BJ (cell line): Measurements from ENCODE around the gene GCG. TPM values are rescaled to one million over a fixed set of nuclear protein-coding genes. Genes with fewer than 3 reads are reported as not detected.

ENCODE experiments used
- CTCF ChIA-PET: fragments of 350-600 bp; formaldehyde crosslinking; extraction: SDS; loops from one replicate; lab custom pipeline; 2021; ENCODE audit warnings: antibody characterized with exemption, inconsistent platforms; lab: Yijun Ruan, JAX
- POLR2A ChIA-PET: fragments of 300-600 bp; sonication (Branson Sonifier 250); formaldehyde crosslinking; extraction: SDS; loops from one replicate; lab custom pipeline; 2021; ENCODE audit warnings: antibody characterized with exemption; lab: Charles Lee
- DNase-seq: peaks from one replicate; pipeline ENCODE4 v3.0.0-alpha.2; 2011; ENCODE audit warnings: low read depth
- H3K27me3 ChIP-seq: 2 replicates; pipeline ENCODE4 v1.6.0; 2011; ENCODE audit warnings: low read length; ENCODE audit not compliant: control insufficient read depth, insufficient read depth
- H3K36me3 ChIP-seq: 2 replicates; pipeline ENCODE4 v1.5.1; 2011; ENCODE audit warnings: low read length; ENCODE audit not compliant: control insufficient read depth, insufficient read depth
- H3K4me3 ChIP-seq: 2 replicates; pipeline ENCODE4 v1.5.1; 2011; ENCODE audit warnings: low read depth, mild to moderate bottlenecking, control low read depth, low read length
- polyA plus RNA-seq: library from polyadenylated mRNA; depleted of rRNA; stranded (reverse); fragments of >200 nt; gene quantifications from 2 replicates; pipeline ENCODE4 v1.2.3, GENCODE V29; 2011
- TF ChIP-seq, protein P1 (sequence below): IDR thresholded peaks from 2 replicates; pipeline ENCODE4 v1.5.1; 2011; ENCODE audit warnings: low read depth, mild to moderate bottlenecking, control low read depth, inconsistent platforms, low read length, moderate library complexity; ENCODE audit not compliant: insufficient read depth

Gene GCG
- polyA plus RNA-seq, 1 experiment: not detected

GRCh38 chr2:162148956-162149355 is 3.1 kb downstream of the GCG start:
- no peaks in the 10 kb centered on the region for H3K36me3 ChIP-seq
- H3K4me3 ChIP-seq: no peak overlapping the region
- peaks cover 4% of the 10 kb centered on the region; the same call in 1 of the 2 replicates for H3K27me3 ChIP-seq
- POLR2A ChIA-PET: no interaction called here
- DNase-seq: no peak
- TF ChIP-seq, protein P1, sequence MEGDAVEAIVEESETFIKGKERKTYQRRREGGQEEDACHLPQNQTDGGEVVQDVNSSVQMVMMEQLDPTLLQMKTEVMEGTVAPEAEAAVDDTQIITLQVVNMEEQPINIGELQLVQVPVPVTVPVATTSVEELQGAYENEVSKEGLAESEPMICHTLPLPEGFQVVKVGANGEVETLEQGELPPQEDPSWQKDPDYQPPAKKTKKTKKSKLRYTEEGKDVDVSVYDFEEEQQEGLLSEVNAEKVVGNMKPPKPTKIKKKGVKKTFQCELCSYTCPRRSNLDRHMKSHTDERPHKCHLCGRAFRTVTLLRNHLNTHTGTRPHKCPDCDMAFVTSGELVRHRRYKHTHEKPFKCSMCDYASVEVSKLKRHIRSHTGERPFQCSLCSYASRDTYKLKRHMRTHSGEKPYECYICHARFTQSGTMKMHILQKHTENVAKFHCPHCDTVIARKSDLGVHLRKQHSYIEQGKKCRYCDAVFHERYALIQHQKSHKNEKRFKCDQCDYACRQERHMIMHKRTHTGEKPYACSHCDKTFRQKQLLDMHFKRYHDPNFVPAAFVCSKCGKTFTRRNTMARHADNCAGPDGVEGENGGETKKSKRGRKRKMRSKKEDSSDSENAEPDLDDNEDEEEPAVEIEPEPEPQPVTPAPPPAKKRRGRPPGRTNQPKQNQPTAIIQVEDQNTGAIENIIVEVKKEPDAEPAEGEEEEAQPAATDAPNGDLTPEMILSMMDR: no peak
- CTCF ChIA-PET: interaction anchor here (0.6 to 2.4 kb wide), 4 partner anchors 47 to 561 kb away, joined by 3 to 11 read pairs (median 4); no protein-coding TSS in a partner anchor

DNA sequence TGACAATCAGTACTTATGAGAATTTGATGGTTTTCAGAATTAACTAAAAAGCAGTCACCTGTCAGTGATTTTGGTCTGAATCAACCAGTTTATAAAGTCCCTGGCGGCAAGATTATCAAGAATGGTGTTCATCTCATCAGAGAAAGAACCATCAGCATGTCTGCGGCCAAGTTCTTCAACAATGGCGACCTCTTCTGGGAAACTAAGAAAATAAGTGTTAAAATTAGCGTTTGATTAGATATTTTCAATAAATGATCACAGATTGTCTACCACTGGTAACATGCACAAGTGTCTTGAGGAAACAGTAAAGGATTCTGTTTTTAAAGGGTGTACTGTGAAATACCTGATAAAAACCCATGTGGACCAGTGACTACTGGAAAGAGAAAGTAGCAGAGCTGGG is 8.1 kb downstream of the GCG start:
- no peak for DNase-seq
- POLR2A ChIA-PET: no interaction called here
- no peaks in the 10 kb centered on the region for H3K36me3 ChIP-seq
- CTCF ChIA-PET: interaction anchor here (1.2 to 2.4 kb wide), 5 partner anchors 10 to 557 kb away, joined by 3 to 10 read pairs (median 6); no protein-coding TSS in a partner anchor
- no peak overlapping the region for H3K4me3 ChIP-seq
- peaks cover 5% of the 10 kb centered on the region for H3K27me3 ChIP-seq
- TF ChIP-seq, protein P1: 0 out of 2 replicates have a peak, but pooled peaks have one; percentile 4

GRCh38 chr2:162138310-162138709 is 13.7 kb downstream of the GCG start:
- Histone ChIP-seq H3K27me3 (peaks cover 3% of the 10 kb centered on the region), H3K36me3 (no peaks in the 10 kb centered on the region), H3K4me3 (no peak overlapping the region)
- TF ChIP-seq, protein P1: no peak
- DNase-seq: no peak
- POLR2A ChIA-PET: no interaction called here
- CTCF ChIA-PET: interaction anchor here (2.0 kb wide), 1 partner anchor 12 kb away, joined by 6 read pairs; no protein-coding TSS in a partner anchor

DNA sequence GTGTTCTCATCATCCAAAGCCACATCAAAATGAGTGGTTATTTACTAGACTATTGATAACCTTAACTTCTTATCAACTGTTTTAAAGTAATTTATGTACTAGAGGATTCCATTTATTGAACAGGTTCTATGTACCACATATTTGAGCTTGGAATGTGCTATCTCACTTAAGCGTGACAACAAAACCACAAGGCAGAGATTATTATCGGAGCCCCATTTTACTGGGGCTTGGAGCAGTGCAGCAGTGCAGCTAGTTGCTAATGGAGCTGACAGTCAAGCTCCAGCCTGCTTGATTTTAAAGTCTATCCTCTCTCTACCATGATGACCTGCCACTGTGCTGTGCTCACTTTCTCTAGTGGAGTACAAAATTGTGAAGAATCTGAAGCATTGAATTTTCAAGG is 24.6 kb downstream of the GCG start:
- no peak for DNase-seq
- TF ChIP-seq, protein P1: no peak
- CTCF ChIA-PET: interaction anchor here (0.8 to 3.3 kb wide), 4 partner anchors 11 to 120 kb away, joined by 3 to 22 read pairs (median 4); no protein-coding TSS in a partner anchor
- Histone ChIP-seq H3K4me3 (no peak overlapping the region), H3K27me3 (peaks cover 2% of the 10 kb centered on the region; the same call in 1 of the 2 replicates), H3K36me3 (no peaks in the 10 kb centered on the region)
- POLR2A ChIA-PET: no interaction called here

- ChIA-PET POLR2A (interaction anchor here (0.6 kb wide), 1 partner anchor 107 kb away, joined by 3 read pairs; no protein-coding TSS in a partner anchor), CTCF (interaction anchor here (0.6 to 3.3 kb wide), 15 partner anchors 7 to 860 kb away, joined by 3 to 22 read pairs (median 4); no protein-coding TSS in a partner anchor)
Measured at GRCh38 chr2:162126527-162126926, 25.5 kb downstream of the GCG start.

More at GRCh38 chr2:162126527-162126926, 25.5 kb downstream of the GCG start:
- TF ChIP-seq, protein P1: no peak
- no peaks in the 10 kb centered on the region for H3K36me3 ChIP-seq
- peaks cover 2% of the 10 kb centered on the region; the same call in 1 of the 2 replicates for H3K27me3 ChIP-seq
- H3K4me3 ChIP-seq: no peak overlapping the region
- no peak for DNase-seq
